Endothelial cell of umbilical vein (primary cell): ENCODE measurements around the gene GCLC.

Source experiments
- CTCF ChIP-seq, 2 donors: IDR thresholded peaks; 1 replicate in 1 of 2; 2 replicates in 1 of 2; pipeline ENCODE4 v1.5.1; 2011; ENCODE audit warnings: low read length in 2 of 2, mild to moderate bottlenecking in 2 of 2, moderate library complexity in 2 of 2, control low read depth in 1 of 2, inconsistent platforms in 1 of 2, low read depth in 1 of 2; ENCODE audit not compliant: insufficient read depth in 1 of 2; ENCODE audit errors: extremely low read depth in 1 of 2
- POLR2A ChIP-seq: IDR thresholded peaks from 2 replicates; pipeline ENCODE4 v1.6.1; 2012; ENCODE audit warnings: low read depth, mild to moderate bottlenecking, control low read depth, low read length

- TF ChIP-seq CTCF (IDR thresholded peaks at IDR 0.05; ENCODE audit: extremely low read depth in 1 of 2, insufficient read depth in 1 of 2, low read depth in 1 of 2, low read length in 2 of 2) (no peak), POLR2A (no peak)
These were observed 27.9 kb downstream of the GCLC start for GRCh38 chr6:53517021-53517420.
